ENCODE data around the gene EFCAB8.
"Not testable (repeated sequence)": the region's sequence is repeated elsewhere in the genome, so short reads cannot be mapped to it uniquely, and the experiment has no call there.

The EFCAB8 gene

DNA sequence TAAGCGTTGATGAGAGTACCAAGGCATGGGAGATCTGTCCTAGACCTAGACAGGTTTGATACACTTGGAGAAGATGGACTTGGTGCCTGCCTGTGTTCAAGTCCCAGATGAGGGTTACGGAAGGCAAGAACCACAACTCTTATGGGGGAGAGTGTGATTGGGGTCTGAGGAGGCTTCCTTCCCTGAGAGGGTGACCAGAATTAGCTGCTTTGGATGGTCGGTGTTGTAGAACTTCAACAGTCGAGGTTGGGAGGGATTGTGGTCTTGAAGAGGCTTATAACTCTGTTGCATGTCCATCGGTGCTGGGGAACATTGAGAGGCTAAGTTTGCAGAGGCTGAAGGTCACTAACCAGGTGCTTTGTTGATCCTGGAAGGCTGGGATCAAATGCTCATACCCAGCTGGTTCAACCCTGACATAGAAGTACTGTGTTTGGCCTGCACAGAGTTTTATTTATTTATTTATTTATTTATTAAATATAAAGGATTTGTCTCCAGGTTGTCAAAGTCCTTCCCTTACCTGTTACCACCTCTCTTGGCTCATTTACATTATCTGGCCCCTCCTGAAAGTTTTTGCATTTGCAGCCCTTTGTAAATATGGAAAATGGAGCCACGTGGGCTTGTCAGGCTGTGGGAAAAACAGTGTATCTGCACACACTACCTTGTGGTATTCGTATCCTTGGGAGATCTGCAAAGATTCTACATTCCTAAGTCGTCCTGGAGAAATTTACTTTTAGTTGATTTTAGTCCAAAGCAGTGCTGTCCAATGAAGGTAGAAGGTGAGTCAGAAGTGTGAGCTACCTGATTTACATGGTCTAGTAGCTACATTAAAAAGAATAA lies 15.8 kb upstream of the EFCAB8 start:
- DNase-seq, result no peak

DNA sequence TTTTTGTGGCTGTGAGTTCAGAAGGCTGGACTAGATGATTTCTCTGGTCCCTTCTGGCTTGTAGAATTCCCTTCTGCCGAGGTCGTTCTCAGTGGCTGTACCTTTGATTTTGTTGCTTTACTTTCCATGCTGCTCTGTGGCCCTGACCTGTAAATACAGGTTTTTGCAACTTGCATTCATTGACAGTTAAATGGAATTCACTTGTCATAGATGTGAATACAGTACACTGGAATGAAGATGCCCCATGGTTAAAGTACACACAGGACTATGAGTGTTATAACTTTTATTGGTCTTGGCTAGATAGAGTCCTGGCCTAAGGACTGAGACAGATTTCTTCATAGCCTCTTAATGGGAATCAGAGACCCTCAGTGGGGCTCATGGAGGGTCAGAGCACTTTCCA lies 12.9 kb upstream of the EFCAB8 start:
- DNase-seq, result no peak

- no peak for DNase-seq
These were observed 11.9 kb upstream of the EFCAB8 start for GRCh38 chr20:32846852-32847251.

GRCh38 chr20:32847964-32848363 lies 10.8 kb upstream of the EFCAB8 start:
- DNase-seq, result no peak

- DNase-seq, result no peak
These were observed 9.9 kb upstream of the EFCAB8 start for GRCh38 chr20:32848846-32849245.

- DNase-seq, result no peak
These were observed 9.1 kb upstream of the EFCAB8 start for GRCh38 chr20:32849577-32849976.

DNA sequence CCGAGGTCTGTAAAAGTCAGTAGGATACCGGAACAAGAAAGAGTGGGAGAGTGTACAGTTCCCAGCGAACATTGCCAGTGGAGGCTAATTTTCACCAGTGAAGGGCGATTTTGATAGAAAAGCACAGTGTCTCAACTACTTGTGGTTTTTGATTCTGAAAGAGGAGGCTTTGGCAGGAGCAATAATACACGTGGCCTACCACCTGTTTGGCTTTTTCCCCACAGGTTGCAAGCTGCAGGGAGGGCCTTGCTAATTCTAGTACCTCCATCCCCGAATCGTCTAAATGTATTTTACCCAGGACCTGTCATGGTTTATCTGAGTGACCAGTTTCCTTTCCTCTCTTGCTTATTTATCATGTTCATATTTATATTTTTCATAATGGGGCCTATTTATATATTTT lies 3.3 kb upstream of the EFCAB8 start:
- DNase-seq, result no peak

- DNase-seq, result no peak
These were observed 534 bp upstream of the EFCAB8 start for GRCh38 chr20:32858189-32858588.

- no peak for DNase-seq
These were observed 2.7 kb downstream of the EFCAB8 start for GRCh38 chr20:32861446-32861845.

DNA sequence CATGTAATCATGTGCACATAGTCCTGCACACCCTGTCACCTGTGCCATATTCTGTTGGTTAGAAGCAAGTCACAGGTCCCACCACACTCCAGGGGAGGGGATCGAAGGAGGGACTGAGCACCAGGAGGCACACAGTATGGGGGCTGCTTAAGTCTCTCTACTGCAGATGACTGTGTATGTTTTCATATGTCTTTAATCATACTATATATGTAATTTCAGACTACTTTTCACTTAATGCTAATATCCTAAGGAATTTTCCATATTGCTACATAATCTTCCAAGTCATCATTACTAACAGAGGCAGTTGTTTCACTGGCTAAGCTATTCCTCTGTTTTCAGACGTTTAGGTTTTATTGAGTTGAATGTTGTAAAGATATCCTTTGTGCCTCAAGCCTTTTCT lies 10.8 kb downstream of the EFCAB8 start:
- DNase-seq, result no peak

- DNase-seq, result not testable (repeated sequence)
These were observed 11.8 kb downstream of the EFCAB8 start for GRCh38 chr20:32870526-32870925.

DNA sequence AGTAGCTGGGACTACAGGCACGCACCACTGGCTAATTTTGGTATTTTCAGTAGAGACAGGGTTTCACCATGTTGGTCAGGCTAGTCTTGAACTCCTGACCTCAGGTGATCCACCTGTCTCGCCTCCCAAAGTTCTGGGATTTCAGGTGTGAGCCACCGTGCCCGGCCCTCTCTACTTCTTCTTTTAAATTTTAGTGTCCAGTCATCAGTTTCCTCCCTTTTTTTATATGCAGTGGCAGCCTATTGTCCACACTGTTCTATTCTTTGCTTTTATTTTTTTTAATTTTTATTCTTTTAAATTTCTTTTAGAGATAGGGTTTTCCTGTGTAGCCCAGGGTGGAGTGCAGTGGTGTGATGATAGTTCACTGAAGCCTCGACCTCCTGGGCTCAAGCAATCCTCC lies 12.3 kb downstream of the EFCAB8 start:
- no peak for DNase-seq

GRCh38 chr20:32871627-32872160 lies 13.0 kb downstream of the EFCAB8 start:
- DNase-seq, result no peak

DNA sequence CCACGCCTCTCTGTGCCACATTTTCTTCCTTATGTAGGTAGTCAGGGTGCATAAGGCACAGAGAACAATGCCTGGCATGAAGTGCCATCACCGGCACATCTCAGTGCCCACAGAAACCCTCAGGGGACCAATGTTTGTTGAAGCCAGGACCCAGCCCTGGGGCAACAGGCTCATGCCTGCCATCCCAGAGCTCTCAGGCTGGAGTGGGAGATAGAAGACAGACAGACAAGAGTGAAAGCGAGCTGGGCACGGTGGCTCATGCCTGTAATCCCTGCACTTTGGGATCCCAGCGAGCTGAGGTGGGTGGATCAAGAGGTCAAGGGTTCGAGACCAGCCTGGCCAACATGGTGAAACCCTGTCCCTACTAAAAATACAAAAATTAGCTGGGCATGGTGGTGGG lies 13.5 kb downstream of the EFCAB8 start:
- DNase-seq, result no peak

- no peak for DNase-seq
These were observed 16.9 kb downstream of the EFCAB8 start for GRCh38 chr20:32875673-32876072.

DNA sequence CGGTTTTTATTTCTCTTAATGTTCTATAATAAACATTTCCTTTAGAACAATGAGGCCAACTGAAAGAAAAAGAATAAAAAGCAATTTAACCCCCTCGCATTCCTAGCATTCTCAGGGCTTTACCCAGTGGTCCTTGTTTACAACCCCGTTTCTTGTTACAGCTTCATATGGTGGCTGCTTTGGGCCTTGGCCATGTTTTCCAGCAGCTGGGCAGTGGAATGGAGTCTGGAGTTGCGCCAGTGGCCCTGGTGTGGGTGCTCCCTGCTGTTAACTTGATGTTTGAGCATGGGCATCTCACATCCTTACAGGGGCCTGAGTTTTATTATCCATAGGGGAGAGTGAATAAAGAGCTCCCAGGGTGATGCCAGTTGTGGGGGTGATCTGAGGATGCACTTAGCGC lies 18.8 kb downstream of the EFCAB8 start:
- no peak for DNase-seq

DNA sequence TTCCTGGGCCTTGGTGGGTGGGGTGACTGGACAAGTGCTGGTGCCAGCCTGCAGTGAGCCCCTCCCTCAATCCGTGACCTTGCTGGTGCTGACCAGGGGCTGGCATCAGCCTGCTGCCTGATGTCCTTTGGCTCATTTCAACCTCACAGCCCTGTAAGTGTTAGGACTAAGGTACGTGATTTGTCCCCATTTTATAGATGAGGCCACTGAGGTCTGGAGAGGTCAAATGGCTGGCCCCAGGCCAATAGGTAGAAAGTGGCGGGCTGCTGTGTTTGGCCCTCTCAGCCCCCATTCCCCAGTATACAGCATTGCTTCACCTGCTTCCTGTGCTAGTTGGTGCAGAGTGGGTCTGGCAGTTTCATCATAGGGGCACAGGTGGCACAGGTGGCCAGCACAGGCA lies 20.1 kb downstream of the EFCAB8 start:
- DNase-seq, result no peak

GRCh38 chr20:32879538-32879937 lies 20.8 kb downstream of the EFCAB8 start:
- no peak for DNase-seq

- DNase-seq, result no peak
These were observed 21.9 kb downstream of the EFCAB8 start for GRCh38 chr20:32880635-32881034.

GRCh38 chr20:32883081-32883480 lies 24.4 kb downstream of the EFCAB8 start:
- no peak for DNase-seq

DNA sequence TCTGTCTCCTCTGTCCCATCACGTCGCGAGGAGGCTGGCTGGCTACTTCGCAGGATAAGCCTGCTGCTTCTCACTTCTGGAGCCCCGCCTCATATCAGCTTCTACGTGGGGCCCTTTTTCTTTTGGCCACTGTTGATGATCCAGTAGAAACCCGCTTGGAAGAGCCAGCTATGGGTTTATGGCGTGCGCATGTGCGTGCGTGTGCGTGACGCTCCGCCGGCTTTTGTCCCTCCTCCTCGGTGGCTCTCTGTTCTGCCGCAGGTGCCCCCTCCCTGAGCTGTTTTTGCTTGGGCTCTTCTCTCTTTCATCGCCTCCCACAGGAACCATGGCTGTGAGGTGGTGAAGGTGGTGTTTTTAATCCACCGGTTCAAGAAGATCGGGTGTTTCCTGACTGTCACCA lies 26.5 kb downstream of the EFCAB8 start:
- no peak for DNase-seq

GRCh38 chr20:32885952-32886351 lies 27.2 kb downstream of the EFCAB8 start:
- DNase-seq, result no peak

DNA sequence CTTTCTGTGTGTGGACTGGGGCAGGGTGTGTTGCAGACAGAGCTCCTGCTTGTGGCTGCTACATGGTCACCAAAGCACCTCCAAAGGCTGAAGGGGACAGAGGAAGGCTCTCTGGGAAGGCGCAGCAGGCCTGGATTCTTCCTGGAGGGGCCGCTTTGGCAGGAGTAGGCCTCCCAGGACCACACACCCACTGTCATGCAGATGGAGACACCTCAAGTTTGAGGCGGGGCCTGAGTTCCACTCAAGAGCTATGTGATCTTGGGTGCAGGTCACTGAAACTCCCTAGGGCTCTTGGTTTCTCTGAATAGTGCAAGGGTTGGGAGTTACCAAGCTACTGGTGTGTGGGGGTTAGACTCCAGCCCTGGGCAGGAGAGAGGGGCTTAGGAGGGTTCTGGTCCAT lies 27.9 kb downstream of the EFCAB8 start:
- no peak for DNase-seq

DNA sequence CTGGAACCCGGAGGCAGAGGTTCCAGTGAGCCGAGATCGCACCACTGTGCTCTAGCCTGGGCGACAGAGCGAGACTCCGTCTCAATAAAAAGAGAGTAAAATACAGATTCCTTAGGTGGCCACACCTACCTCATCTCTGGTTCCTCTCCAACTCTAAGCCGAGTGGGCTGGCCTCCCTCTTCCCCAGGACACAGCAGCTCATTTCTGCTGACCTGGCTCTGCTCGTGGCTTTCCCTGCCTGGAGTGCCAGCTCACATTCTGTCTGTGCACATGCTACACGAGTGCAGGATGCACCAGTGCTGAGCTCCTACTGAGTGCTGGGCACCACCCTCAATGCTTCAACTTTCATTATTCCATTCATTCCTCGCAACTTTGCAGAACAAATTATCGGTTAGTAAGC lies 28.8 kb downstream of the EFCAB8 start:
- DNase-seq, result no peak

DNA sequence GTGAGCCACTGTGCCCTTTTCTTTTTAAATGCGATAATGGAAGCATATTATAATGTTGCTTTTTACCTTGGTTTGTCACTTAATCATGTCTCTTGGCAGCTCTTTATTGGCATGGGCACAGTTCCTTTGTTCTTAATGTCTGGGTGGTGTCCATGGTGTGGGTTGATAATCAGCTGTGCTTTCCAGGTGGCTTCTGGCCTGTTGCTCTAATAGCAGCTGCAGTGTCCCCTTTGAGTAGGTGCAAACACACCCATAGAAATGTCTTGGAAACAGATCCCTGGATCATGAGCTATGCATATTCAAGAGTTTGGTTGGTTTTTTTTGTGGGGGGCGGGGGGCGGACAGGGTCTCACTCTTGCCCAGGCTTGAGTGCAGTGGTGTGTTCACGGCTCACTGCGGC lies 29.9 kb downstream of the EFCAB8 start:
- DNase-seq, result no peak
